HG02852 (cell line): ENCODE measurements around the gene OSBPL6.
A peak's percentile ranks its signal among the peaks of the same experiment; 100 is the strongest.

ENCODE experiments used
- ATAC-seq: cut with Tn5 transposase; IDR thresholded peaks from one replicate; pipeline ENCODE4 v1.9.1; 2021; ENCODE audit warnings: mild to moderate bottlenecking, moderate library complexity; ENCODE audit not compliant: unreplicated experiment

Gene OSBPL6

GRCh38 chr2:178237488-178238153, 43.3 kb downstream of the OSBPL6 start:
- no peak for ATAC-seq

GRCh38 chr2:178238154-178238521, 43.8 kb downstream of the OSBPL6 start:
- ATAC-seq, result no peak

- no peak for ATAC-seq
These were observed 44.4 kb downstream of the OSBPL6 start for GRCh38 chr2:178238750-178239149.

- no peak for ATAC-seq
These were observed 47.7 kb downstream of the OSBPL6 start for GRCh38 chr2:178241844-178242551.

GRCh38 chr2:178242552-178242883, 48.2 kb downstream of the OSBPL6 start:
- no peak for ATAC-seq

- no peak for ATAC-seq
These were observed 49.6 kb downstream of the OSBPL6 start for GRCh38 chr2:178243961-178244360.

- no peak for ATAC-seq
These were observed 50.5 kb downstream of the OSBPL6 start for GRCh38 chr2:178244777-178245176.

- ATAC-seq, result no peak
These were observed 52.4 kb downstream of the OSBPL6 start for GRCh38 chr2:178246696-178247095.

GRCh38 chr2:178247250-178247649, 52.9 kb downstream of the OSBPL6 start:
- no peak for ATAC-seq

GRCh38 chr2:178250429-178250828, 56.1 kb downstream of the OSBPL6 start:
- ATAC-seq, result no peak

GRCh38 chr2:178251151-178251955, 57.0 kb downstream of the OSBPL6 start:
- no peak for ATAC-seq

- ATAC-seq, result no peak
These were observed 62.2 kb downstream of the OSBPL6 start for GRCh38 chr2:178256382-178257042.

- ATAC-seq, result no peak
These were observed 62.8 kb downstream of the OSBPL6 start for GRCh38 chr2:178257127-178257526.

GRCh38 chr2:178258916-178259315, 64.6 kb downstream of the OSBPL6 start:
- no peak for ATAC-seq

- ATAC-seq, result peak; percentile 50
These were observed 69.0 kb downstream of the OSBPL6 start for GRCh38 chr2:178263159-178263860.

- ATAC-seq, result no peak
These were observed 69.9 kb downstream of the OSBPL6 start for GRCh38 chr2:178264211-178264610.

GRCh38 chr2:178265851-178266250, 71.5 kb downstream of the OSBPL6 start:
- ATAC-seq, result no peak

GRCh38 chr2:178266445-178266844, 72.1 kb downstream of the OSBPL6 start:
- no peak for ATAC-seq

GRCh38 chr2:178267660-178268059, 73.3 kb downstream of the OSBPL6 start:
- ATAC-seq, result no peak

- no peak for ATAC-seq
These were observed 74.1 kb downstream of the OSBPL6 start for GRCh38 chr2:178268435-178268834.
